NT2/D1 (cell line): ENCODE data around the gene OPA3.

ENCODE experiments used
- SUZ12 ChIP-seq: IDR thresholded peaks from 2 replicates; pipeline ENCODE4 v1.6.1; 2011; ENCODE audit not compliant: insufficient read length, insufficient read depth; ENCODE audit errors: extremely low read depth
- YY1 ChIP-seq: IDR thresholded peaks from 2 replicates; pipeline ENCODE4 v1.6.1; 2011; ENCODE audit not compliant: insufficient read length, insufficient read depth
- ZNF274 ChIP-seq: IDR thresholded peaks from 2 replicates; pipeline ENCODE4 v1.6.1; 2011; ENCODE audit warnings: mild to moderate bottlenecking, low read depth, low read length

- TF ChIP-seq YY1 (no peak), ZNF274 (no peak), SUZ12 (no peak)
Measured at GRCh38 chr19:45508417-45508860, 76.2 kb downstream of the OPA3 start.
